ENCODE results near the gene CRHR2.
"Not testable (repeated sequence)": the region's sequence is repeated elsewhere in the genome, so short reads cannot be mapped to it uniquely, and the experiment has no call there.

Gene CRHR2

GRCh38 chr7:30652698-30653641 is 29.3 kb downstream of the CRHR2 start:
- no peak for DNase-seq

GRCh38 chr7:30652132-30652531 is 30.1 kb downstream of the CRHR2 start:
- DNase-seq: no peak

GRCh38 chr7:30650421-30650808 is 31.8 kb downstream of the CRHR2 start:
- no peak for DNase-seq

GRCh38 chr7:30649717-30650420 is 32.4 kb downstream of the CRHR2 start:
- DNase-seq: no peak

- no peak for DNase-seq
Observed at GRCh38 chr7:30648744-30649540, 33.3 kb downstream of the CRHR2 start.

GRCh38 chr7:30647589-30648364 is 34.5 kb downstream of the CRHR2 start:
- no peak for DNase-seq

- DNase-seq: no peak
Observed at GRCh38 chr7:30646154-30646553, 36.1 kb downstream of the CRHR2 start.

GRCh38 chr7:30645661-30646060 is 36.6 kb downstream of the CRHR2 start:
- DNase-seq: no peak

GRCh38 chr7:30644286-30644955 is 37.8 kb downstream of the CRHR2 start:
- no peak for DNase-seq

GRCh38 chr7:30642789-30643188 is 39.5 kb downstream of the CRHR2 start:
- DNase-seq: no peak

GRCh38 chr7:30642322-30642721 is 39.9 kb downstream of the CRHR2 start:
- not testable (repeated sequence) for DNase-seq

GRCh38 chr7:30635798-30636197 is 46.5 kb downstream of the CRHR2 start:
- no peak for DNase-seq

- no peak for DNase-seq
Observed at GRCh38 chr7:30634634-30635201, 47.5 kb downstream of the CRHR2 start.

- no peak for DNase-seq
Observed at GRCh38 chr7:30634193-30634626, 48.0 kb downstream of the CRHR2 start.

- no peak for DNase-seq
Observed at GRCh38 chr7:30633223-30633622, 49.0 kb downstream of the CRHR2 start.

- no peak for DNase-seq
Observed at GRCh38 chr7:30630986-30631385, 51.3 kb downstream of the CRHR2 start.

- no peak for DNase-seq
Observed at GRCh38 chr7:30627026-30627425, 55.2 kb downstream of the CRHR2 start.

GRCh38 chr7:30625283-30625682 is 57.0 kb downstream of the CRHR2 start:
- DNase-seq: no peak

GRCh38 chr7:30618961-30619360 is 63.3 kb downstream of the CRHR2 start:
- DNase-seq: no peak

- no peak for DNase-seq
Observed at GRCh38 chr7:30618080-30618676, 64.1 kb downstream of the CRHR2 start.

GRCh38 chr7:30617359-30617758 is 64.9 kb downstream of the CRHR2 start:
- no peak for DNase-seq

Measured in NCI-H2171 (cell line).